Measurements from ENCODE around the gene HM13.
"Not testable (repeated sequence)": the region's sequence is repeated elsewhere in the genome, so short reads cannot be mapped to it uniquely, and the experiment has no call there.

HM13 gene, protein sequence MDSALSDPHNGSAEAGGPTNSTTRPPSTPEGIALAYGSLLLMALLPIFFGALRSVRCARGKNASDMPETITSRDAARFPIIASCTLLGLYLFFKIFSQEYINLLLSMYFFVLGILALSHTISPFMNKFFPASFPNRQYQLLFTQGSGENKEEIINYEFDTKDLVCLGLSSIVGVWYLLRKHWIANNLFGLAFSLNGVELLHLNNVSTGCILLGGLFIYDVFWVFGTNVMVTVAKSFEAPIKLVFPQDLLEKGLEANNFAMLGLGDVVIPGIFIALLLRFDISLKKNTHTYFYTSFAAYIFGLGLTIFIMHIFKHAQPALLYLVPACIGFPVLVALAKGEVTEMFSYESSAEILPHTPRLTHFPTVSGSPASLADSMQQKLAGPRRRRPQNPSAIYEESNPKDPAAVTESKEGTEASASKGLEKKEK

DNA sequence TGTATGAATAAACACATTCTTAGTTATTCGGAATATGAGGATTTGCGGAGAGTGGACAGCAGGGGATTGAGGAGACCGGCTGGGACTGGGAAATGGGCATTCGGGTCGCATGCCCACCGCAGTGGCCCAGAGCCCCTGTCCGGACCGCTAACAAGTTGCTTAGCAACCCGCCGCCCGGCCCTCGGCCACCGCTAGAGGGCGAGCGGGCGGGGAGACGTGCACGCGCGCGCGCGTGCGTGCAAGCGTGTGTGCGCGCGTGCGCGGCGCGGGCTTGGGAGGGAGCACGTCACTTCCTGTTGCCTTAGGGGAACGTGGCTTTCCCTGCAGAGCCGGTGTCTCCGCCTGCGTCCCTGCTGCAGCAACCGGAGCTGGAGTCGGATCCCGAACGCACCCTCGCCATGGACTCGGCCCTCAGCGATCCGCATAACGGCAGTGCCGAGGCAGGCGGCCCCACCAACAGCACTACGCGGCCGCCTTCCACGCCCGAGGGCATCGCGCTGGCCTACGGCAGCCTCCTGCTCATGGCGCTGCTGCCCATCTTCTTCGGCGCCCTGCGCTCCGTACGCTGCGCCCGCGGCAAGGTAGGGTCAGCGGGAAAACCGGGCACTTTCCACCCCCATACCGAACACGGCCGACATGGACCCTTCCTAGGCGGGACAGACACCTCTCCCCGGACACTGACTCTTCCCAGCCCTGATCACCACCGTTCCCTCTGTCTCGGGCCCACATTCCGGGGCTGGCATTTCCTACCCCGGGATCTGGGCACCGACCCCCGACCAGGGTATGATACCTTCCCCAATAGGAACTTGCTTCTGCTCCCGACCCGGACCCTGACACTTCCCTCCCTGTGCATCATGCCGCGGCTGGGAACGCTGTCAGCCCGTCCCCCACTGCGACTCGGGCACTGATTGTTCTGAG lies at the start of gene HM13:
HM13 (plus strand) TSS at position 289 of the 918 bp plus-strand sequence; CDS start at position 399, 110 bp downstream.
- TF ChIP-seq, protein P1, sequence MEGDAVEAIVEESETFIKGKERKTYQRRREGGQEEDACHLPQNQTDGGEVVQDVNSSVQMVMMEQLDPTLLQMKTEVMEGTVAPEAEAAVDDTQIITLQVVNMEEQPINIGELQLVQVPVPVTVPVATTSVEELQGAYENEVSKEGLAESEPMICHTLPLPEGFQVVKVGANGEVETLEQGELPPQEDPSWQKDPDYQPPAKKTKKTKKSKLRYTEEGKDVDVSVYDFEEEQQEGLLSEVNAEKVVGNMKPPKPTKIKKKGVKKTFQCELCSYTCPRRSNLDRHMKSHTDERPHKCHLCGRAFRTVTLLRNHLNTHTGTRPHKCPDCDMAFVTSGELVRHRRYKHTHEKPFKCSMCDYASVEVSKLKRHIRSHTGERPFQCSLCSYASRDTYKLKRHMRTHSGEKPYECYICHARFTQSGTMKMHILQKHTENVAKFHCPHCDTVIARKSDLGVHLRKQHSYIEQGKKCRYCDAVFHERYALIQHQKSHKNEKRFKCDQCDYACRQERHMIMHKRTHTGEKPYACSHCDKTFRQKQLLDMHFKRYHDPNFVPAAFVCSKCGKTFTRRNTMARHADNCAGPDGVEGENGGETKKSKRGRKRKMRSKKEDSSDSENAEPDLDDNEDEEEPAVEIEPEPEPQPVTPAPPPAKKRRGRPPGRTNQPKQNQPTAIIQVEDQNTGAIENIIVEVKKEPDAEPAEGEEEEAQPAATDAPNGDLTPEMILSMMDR (IDR thresholded peaks at IDR 0.05; ENCODE audit: extremely low read depth, missing control alignments), result peak; percentile 95
- peak; percentile 94 for DNase-seq (ENCODE audit: low spot score)

- not testable (repeated sequence) for DNase-seq (ENCODE audit: low spot score)
Measured at GRCh38 chr20:31470946-31471345, 43.3 kb upstream of the HM13 start.

DNA sequence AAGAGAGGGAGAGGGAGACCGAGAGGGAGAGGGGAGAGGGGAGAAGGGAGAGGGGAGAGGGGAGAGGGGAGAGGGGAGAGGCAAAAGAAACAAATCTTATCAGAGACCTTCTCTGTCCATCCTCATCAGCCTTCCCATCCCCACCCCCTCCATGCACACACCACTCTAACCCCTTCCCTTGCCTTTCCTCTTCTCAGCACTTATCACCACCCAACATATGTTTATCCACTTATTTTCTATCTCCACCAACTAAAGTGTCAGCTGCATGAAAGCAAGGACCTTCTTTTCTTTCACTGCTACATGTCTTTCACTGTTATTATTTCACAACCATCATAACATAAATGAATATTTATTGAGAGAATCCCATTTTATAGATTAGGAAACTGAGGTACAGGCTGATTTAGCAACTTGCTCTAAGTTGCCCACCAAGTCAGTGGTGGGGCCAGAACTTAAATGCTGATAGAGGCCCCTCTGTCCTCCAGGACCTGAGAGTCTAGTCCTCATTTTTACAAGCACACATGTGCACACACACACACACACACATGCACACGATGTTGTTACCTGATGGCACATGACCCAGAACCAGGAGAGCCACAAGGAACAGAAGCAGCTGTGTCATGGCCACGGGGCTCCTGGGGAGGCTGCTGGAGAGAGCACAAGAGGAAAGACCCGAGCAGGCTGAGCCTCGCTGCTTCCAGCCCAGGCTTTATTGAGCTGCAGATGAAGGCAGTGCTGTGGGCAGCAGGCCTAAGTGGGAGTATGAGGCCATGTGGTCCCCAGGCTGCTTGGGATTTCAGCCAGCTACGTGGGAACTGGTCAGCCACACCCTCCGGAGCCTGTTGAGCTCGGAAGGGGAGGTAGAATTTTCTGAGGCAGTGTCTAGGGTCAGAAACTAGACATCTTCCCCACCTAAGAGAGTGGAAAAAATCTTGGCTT lies 41.6 kb upstream of the HM13 start:
- no peak for DNase-seq (ENCODE audit: low spot score)
- TF ChIP-seq, protein P1 (IDR thresholded peaks at IDR 0.05; ENCODE audit: extremely low read depth, missing control alignments), result no peak

GRCh38 chr20:31473331-31474096 lies 40.7 kb upstream of the HM13 start:
- DNase-seq (ENCODE audit: low spot score), result no peak
- TF ChIP-seq, protein P1 (IDR thresholded peaks at IDR 0.05; ENCODE audit: extremely low read depth, missing control alignments), result no peak

- TF ChIP-seq, protein P1 (IDR thresholded peaks at IDR 0.05; ENCODE audit: extremely low read depth, missing control alignments), result no peak
- DNase-seq (ENCODE audit: low spot score), result peak; percentile 61
Measured at GRCh38 chr20:31474097-31474436, 40.2 kb upstream of the HM13 start.

DNA sequence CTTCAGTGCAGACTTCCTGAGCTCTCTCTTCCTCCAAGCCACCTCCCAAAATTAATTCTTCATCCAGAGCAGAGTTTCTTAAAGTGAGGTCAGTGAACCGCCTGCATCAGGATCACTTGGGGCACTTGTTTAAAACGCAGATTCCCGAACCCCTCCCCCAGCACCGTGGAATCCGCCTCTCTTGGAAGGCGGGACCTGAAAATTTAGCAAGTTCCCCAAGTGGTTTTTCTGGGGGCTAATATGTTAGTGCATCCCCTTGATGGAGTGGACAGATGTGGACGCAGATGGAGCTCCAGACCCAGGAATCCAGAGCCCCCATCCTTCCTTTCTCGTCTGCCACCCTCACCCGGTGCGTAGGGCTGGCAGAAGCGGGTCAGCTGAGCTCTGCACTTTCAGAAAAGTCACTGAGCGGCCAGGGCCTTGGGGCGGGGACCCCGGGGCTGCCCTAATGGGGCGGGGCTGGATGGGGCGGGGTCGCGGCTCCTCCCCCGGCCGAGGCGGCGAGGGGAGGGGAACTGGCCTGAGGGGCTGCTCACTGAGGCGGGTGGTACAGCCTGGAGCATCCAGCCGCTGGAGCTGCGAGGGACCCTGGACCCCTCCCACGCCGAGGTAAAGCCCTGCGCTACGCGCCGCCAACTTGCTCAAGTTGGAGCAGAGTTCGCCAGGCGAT lies 39.3 kb upstream of the HM13 start, which contains the start of the genes DEFB124 and REM1:
DEFB124 (minus strand) TSS at position 370 of the 670 bp plus-strand sequence. CDS start 2,114 bp downstream, outside the sequence.
REM1 (plus strand) TSS at position 531 of the 670 bp plus-strand sequence. CDS start 1,158 bp downstream, outside the sequence.
- DNase-seq (ENCODE audit: low spot score), result no peak
- TF ChIP-seq, protein P1 (IDR thresholded peaks at IDR 0.05; ENCODE audit: extremely low read depth, missing control alignments), result no peak

Data from GM20000 (cell line).